Subcutaneous adipose tissue (tissue), 4 donors: ENCODE data around the gene PTPRD. TPM values are rescaled to one million over a fixed set of nuclear protein-coding genes. Genes with fewer than 3 reads are reported as not detected.

ENCODE experiments used
- total RNA-seq, 4 donors: library from RNA; depleted of rRNA; stranded (reverse); fragments of >200 nt; gene quantifications; one replicate each; pipeline ENCODE4 v1.1.0, GENCODE V29; 2016
- TF ChIP-seq, protein P1 (sequence below): fragments of 450-650 bp; IDR thresholded peaks from one replicate; pipeline ENCODE4 v1.5.1; 2016; ENCODE audit warnings: low read depth, mild to moderate bottlenecking, control low read depth, antibody characterized with exemption, moderate library complexity

The PTPRD gene
- total RNA-seq, 4 donors from 2014 or later = 5.1 to 17.3 (median 12.1) TPM

DNA sequence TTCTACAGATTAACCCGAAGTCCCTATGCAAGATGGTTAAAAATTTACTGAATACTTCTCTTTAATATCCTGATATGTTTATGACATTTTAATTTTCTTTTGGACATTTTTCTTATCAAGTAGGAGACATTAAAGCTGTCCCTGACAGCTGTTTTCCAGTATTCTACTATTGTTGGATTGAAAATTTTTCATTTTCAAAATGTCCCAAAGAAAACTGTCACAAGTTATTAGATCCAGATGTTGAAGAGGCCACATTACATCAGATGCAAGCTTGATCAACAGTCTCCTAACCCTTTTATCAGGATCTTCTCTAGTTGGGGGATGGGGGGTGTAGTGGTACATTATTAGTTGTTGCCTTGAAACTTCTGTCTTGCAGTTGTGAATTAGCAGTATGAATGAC, 1410.5 kb downstream of the PTPRD start:
- TF ChIP-seq, protein P1, sequence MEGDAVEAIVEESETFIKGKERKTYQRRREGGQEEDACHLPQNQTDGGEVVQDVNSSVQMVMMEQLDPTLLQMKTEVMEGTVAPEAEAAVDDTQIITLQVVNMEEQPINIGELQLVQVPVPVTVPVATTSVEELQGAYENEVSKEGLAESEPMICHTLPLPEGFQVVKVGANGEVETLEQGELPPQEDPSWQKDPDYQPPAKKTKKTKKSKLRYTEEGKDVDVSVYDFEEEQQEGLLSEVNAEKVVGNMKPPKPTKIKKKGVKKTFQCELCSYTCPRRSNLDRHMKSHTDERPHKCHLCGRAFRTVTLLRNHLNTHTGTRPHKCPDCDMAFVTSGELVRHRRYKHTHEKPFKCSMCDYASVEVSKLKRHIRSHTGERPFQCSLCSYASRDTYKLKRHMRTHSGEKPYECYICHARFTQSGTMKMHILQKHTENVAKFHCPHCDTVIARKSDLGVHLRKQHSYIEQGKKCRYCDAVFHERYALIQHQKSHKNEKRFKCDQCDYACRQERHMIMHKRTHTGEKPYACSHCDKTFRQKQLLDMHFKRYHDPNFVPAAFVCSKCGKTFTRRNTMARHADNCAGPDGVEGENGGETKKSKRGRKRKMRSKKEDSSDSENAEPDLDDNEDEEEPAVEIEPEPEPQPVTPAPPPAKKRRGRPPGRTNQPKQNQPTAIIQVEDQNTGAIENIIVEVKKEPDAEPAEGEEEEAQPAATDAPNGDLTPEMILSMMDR = no peak

GRCh38 chr9:9186086-9186485, 1426.7 kb downstream of the PTPRD start:
- TF ChIP-seq, protein P1 = no peak

DNA sequence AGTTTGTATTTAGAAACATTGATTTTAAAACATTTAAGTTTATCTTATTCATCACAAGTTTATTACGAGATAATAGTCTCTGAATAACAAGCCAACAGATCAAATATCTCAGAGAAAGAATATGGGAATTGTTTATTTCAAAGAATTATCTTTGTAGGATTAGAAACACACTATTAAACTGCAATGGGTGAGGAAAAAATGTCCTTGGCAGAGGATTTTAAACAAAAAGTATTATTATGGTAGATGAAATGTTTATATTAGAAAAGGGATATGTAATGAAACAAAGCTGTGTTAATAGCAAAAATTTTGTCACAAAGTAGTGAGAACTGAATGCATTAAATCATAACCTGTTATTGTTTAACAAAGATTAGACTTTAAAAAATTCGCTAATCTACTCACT, 1430.4 kb downstream of the PTPRD start:
- TF ChIP-seq, protein P1 = no peak

DNA sequence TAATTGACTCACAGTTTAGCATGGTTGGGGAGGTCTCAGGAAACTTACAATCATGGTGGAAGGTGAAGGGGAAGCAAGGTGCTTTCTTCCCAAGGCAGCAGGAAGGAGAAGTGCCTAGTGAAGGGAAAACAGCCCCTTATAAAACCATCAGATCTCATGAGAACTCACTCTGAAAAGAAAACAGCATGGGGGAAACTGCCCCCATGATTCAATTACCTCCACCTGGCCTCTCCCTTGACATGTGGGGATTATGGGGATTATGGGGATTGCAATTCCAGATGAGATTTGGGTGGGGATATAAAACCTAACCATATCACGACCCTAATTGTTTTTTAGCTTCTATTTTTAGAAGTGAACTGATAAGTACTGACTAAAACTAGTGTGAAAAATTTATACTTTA, 1435.7 kb downstream of the PTPRD start:
- TF ChIP-seq, protein P1 = no peak

GRCh38 chr9:9174358-9174757, 1438.4 kb downstream of the PTPRD start:
- TF ChIP-seq, protein P1 = no peak

DNA sequence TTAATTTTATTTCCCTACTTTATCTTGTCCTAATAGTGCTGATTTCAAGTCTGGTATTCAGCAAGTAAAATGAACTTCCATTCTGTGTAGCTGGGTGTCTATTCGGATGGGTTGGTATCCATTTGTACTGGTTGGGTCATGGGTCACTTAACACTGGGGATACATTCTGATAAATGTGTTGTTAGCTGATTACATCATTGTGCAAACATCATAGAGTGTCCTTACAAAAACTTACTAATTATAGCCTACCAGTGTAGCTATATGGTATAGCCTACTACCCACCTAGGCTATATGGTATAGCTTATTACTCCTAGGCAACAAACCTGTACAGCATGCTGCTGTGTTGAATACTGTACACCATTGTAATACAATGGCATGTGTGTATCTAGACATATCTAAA, 1439.5 kb downstream of the PTPRD start:
- TF ChIP-seq, protein P1 = no peak

GRCh38 chr9:9170439-9171134, 1442.2 kb downstream of the PTPRD start:
- TF ChIP-seq, protein P1 = no peak
